Measurements from ENCODE around the gene TMEM208.

TMEM208 gene

GRCh38 chr16:67254801-67255552 is 28.0 kb downstream of the TMEM208 start:
- no peak for DNase-seq

DNA sequence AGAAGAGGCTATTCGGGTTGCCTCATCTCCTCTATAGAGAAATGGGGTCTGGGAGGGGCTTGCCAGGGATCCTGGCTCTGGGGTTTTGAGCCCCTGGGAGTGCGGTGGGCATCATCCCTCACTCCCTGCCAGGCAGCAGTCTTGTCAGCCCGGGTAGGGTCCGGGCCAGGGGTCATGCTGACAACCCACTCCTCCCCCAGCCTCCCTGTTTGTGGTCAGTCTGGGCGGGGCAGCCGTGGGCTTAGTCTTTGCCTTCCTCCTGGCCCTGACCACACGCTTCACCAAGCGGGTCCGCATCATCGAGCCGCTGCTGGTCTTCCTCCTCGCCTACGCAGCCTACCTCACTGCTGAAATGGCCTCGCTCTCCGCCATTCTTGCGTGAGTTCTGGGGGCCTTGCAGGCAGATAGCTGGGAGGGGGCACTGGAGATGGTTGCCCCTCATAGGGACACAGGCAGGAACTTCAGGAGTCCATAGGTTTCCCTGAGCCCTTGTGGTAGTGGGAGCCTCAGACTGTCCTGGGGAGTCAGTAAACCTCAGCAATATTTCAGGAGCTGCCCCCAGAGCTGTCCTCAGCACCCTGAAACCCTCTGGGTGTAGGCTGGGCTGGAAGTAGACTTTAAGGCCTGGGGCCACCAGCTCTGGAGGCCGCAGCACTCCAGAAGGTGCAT is 28.8 kb downstream of the TMEM208 start:
- DNase-seq = no peak

DNA sequence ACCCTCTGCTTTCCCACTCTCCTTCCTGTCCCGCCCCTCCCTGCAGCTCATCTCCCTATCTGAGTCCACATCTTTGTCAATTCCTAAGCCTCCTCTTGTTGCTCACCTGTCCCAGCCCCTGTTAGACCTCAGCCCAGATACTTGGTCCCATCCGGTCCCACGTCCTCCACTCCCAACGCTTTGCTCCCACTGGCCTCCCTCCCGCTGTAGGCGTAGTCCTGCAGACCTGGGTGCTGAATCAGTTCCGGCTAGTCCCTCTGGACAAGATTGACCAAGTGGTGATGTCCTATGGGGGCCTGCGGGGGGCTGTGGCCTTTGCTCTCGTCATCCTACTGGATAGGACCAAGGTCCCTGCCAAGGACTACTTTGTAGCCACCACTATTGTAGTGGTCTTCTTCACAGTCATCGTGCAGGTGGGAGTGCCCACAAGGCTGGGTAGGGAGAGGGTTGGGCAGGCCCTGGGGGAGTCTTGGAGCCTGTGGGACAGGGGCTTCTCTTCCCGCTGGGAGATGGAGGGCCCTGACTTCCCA is 29.8 kb downstream of the TMEM208 start:
- no peak for DNase-seq

GRCh38 chr16:67257486-67258160 is 30.7 kb downstream of the TMEM208 start:
- no peak for DNase-seq

DNA sequence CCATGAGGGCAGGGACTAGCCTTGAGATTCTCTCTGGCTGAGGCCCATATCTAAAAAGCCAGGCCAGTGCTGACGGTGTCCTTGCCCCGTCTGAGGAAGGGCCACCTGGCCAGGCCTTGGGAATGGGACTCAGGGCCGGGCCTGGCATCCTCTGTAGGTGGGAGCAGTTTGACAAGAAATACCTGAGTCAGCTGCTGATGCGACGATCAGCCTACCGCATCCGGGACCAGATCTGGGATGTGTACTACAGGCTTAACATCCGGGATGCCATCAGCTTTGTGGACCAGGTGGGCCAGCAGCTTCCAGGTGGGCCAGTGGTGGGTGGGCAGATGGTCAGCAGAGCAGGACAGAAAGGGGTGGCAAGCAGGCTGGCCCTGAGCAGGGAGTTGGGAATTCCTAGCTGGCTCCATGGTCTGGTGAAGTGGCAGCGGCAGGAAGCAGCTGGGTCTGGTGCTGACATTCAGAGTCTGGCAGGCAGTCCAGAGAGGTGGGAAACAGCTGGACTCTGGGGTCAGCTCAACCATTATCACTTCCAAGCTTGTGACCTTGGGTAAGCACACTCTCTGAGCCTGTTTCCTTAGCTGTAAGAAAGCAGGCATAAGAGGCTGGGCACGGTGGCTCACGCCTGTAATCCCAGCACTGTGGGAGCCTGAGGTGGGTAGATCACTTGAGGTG is 31.4 kb downstream of the TMEM208 start:
- DNase-seq = no peak

GRCh38 chr16:67259705-67260104 is 32.8 kb downstream of the TMEM208 start:
- no peak for DNase-seq

DNA sequence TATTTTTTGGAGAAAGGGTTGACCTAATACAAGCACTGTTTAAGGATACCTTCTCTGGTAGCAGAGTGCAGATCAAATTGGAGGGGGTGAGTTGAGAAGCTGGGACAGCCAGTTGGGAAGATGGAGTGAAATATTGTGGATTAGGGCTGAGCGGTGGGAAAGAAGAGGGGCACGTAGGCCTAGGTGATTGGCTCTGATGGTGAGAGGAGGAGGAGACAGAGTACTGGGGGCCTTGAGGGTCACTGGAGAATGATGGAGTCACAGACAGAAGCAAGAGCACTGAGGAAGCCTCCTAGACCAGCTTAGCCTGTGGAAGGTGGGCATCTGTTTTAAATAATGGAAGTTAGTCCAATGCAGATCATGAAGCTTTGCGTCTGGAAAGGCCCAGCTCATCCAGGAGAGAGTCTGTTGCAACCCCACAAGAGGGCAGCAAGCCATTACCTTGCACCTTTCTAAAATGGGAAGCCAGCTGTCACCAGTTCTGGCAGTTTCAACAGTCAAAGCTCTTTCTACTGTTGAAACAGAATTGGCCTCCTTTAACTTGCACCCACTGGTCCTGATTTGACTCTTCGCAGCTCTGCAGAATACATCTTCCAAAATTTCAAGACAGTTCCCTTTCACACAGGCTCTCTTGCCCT is 33.6 kb downstream of the TMEM208 start:
- no peak for DNase-seq

- DNase-seq = no peak
Measured at GRCh38 chr16:67263201-67263600, 36.3 kb downstream of the TMEM208 start.

DNA sequence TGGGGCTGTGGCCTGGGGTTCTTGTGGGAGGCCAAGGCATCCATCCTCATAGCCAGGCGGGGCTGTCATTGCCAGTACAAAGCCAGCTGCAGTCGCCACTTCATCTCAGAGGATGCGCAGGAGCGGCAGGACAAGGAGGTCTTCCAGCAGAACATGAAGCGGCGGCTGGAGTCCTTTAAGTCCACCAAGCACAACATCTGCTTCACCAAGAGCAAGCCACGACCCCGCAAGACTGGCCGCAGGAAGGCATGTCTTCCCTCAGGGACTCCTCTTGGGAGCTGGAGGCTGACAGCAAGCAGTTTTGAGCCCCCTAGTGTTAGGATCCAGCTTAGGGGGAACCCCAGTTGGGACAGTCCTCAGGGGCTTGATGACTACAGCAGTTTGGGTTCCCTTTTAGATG is 37.3 kb downstream of the TMEM208 start:
- DNase-seq = no peak

GRCh38 chr16:67264866-67265265 is 37.9 kb downstream of the TMEM208 start:
- DNase-seq = no peak

GRCh38 chr16:67265834-67266233 is 38.9 kb downstream of the TMEM208 start:
- no peak for DNase-seq

- no peak for DNase-seq
Measured at GRCh38 chr16:67268136-67268579, 41.2 kb downstream of the TMEM208 start.

- DNase-seq = no peak
Measured at GRCh38 chr16:67269766-67270165, 42.8 kb downstream of the TMEM208 start.

DNA sequence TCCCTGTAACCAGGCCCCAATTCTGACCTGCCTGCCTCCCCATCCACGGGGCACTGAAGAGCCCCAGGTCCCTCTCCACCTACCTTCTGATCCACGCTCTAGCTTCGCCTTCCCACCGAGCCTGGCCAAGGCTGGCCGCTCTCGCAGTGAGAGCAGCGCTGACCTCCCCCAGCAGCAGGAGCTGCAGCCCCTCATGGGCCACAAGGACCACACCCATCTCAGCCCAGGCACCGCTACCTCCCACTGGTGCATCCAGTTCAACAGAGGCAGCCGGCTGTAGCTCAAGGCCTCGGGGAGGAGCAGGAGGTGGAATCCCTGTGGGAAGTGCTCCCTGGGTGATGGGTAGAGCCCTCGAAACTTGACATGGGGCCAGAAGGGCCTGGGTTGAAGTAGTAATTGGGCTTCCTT is 44.0 kb downstream of the TMEM208 start:
- DNase-seq = no peak

DNA sequence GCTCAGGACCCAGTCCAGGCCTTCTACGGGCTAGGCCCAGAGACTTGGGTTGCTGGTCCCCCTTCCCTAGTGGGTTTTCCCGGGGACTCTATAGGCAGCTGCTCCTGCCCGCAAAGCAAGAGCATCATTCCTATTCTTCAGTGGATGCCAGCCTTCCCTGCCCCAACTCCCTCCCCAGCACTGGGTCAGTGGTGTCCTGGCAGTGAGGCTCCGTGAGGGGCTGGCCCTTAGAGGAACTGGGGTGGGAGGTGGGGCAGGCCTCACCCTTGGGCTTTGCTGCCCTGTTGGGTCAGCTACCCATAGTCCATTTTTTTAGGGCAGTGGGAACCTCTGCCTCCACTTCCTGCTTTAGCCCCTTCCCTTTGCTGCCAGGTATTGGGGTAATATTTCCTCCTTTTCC is 44.5 kb downstream of the TMEM208 start:
- no peak for DNase-seq

- no peak for DNase-seq
Measured at GRCh38 chr16:67275321-67275720, 48.4 kb downstream of the TMEM208 start.

GRCh38 chr16:67277294-67277998 is 50.5 kb downstream of the TMEM208 start:
- no peak for DNase-seq

DNA sequence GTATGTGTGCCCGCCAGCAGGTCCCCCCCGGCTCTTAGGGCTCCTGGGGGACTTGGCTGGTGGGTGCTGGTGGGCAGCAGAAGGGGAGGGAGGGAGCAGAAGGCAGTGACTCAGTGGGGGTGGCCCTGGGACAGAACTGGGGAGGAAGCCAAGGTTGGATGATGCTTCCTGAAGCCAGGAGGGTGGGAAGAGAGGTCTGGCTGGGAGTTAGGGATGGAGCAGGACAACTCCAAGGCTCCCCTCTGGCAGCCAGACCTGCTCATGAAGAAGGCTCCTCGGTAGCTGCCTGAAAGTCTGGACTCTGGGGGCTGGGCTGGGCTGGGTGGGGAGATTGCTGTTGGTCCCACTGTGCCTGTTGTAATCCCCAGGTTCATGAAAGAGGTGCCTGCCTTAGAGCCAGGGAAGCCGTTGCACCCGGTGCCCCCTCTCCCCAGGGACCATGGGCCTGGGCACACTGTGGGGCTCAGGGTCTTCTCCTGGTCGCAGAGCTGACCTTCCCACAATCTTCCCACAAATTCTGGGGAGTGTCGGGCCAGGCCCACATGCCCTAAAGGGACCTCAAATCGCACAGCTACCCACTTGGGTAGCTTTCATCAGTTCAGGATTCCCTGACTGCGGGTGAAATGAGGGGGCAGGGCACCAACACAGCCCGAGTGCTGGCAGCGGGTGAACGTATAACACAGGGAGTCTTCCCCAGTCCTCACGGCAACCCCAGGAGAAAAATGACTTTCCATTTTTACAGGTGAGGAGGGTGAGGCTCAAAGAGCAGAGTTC is 51.3 kb downstream of the TMEM208 start:
- no peak for DNase-seq
